ENCODE measurements around the gene TDRD10. TPM values are rescaled to one million over a fixed set of nuclear protein-coding genes. Genes with fewer than 3 reads are reported as not detected.

Gene TDRD10
- total RNA-seq, 1 donor from 2014 or later = 0.31 TPM

- no peaks in the 10 kb centered on the region for H3K9me3 Mint-ChIP-seq
- no peak overlapping the region for H3K27ac Mint-ChIP-seq
- no peaks in the 10 kb centered on the region for H3K36me3 Mint-ChIP-seq
- no peak for DNase-seq (ENCODE audit: low spot score in 2 of 2, unreplicated experiment in 2 of 2)
- peak overlapping the region; percentile 53 for H3K4me3 Mint-ChIP-seq
- peaks cover 70% of the 10 kb centered on the region for H3K27me3 Mint-ChIP-seq (ENCODE audit: low read depth)
- H3K4me1 Mint-ChIP-seq = peaks cover 8% of the 10 kb centered on the region
- TF ChIP-seq, protein P1, sequence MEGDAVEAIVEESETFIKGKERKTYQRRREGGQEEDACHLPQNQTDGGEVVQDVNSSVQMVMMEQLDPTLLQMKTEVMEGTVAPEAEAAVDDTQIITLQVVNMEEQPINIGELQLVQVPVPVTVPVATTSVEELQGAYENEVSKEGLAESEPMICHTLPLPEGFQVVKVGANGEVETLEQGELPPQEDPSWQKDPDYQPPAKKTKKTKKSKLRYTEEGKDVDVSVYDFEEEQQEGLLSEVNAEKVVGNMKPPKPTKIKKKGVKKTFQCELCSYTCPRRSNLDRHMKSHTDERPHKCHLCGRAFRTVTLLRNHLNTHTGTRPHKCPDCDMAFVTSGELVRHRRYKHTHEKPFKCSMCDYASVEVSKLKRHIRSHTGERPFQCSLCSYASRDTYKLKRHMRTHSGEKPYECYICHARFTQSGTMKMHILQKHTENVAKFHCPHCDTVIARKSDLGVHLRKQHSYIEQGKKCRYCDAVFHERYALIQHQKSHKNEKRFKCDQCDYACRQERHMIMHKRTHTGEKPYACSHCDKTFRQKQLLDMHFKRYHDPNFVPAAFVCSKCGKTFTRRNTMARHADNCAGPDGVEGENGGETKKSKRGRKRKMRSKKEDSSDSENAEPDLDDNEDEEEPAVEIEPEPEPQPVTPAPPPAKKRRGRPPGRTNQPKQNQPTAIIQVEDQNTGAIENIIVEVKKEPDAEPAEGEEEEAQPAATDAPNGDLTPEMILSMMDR (IDR thresholded peaks at IDR 0.05; ENCODE audit: unreplicated experiment) = no peak
Measured at GRCh38 chr1:154568157-154568815, 66.3 kb downstream of the TDRD10 start.

GRCh38 chr1:154571244-154571963 is 69.4 kb downstream of the TDRD10 start:
- Mint-ChIP-seq H3K27me3 (ENCODE audit: low read depth) (peaks cover 52% of the 10 kb centered on the region), H3K4me1 (peaks cover 21% of the 10 kb centered on the region), H3K27ac (no peak overlapping the region), H3K36me3 (no peaks in the 10 kb centered on the region), H3K9me3 (no peaks in the 10 kb centered on the region), H3K4me3 (no peak overlapping the region)
- DNase-seq (ENCODE audit: low spot score in 2 of 2, unreplicated experiment in 2 of 2) = no peak
- TF ChIP-seq, protein P1 (IDR thresholded peaks at IDR 0.05; ENCODE audit: unreplicated experiment) = no peak

- no peaks in the 10 kb centered on the region for H3K36me3 Mint-ChIP-seq
- TF ChIP-seq, protein P1 (IDR thresholded peaks at IDR 0.05; ENCODE audit: unreplicated experiment) = no peak
- no peak overlapping the region for H3K4me3 Mint-ChIP-seq
- peaks cover 21% of the 10 kb centered on the region for H3K4me1 Mint-ChIP-seq
- H3K27ac Mint-ChIP-seq = no peak overlapping the region
- DNase-seq (ENCODE audit: low spot score in 2 of 2, unreplicated experiment in 2 of 2) = no peak
- peaks cover 47% of the 10 kb centered on the region for H3K27me3 Mint-ChIP-seq (ENCODE audit: low read depth)
- H3K9me3 Mint-ChIP-seq = no peaks in the 10 kb centered on the region
Measured at GRCh38 chr1:154571964-154572288, 69.9 kb downstream of the TDRD10 start.

GRCh38 chr1:154572468-154573167 is 70.6 kb downstream of the TDRD10 start:
- no peak for DNase-seq (ENCODE audit: low spot score in 2 of 2, unreplicated experiment in 2 of 2)
- TF ChIP-seq, protein P1 (IDR thresholded peaks at IDR 0.05; ENCODE audit: unreplicated experiment) = no peak
- H3K4me1 Mint-ChIP-seq = peaks cover 18% of the 10 kb centered on the region
- peaks cover 40% of the 10 kb centered on the region for H3K27me3 Mint-ChIP-seq (ENCODE audit: low read depth)
- no peak overlapping the region for H3K4me3 Mint-ChIP-seq
- H3K36me3 Mint-ChIP-seq = no peaks in the 10 kb centered on the region
- H3K27ac Mint-ChIP-seq = no peak overlapping the region
- no peaks in the 10 kb centered on the region for H3K9me3 Mint-ChIP-seq

DNA sequence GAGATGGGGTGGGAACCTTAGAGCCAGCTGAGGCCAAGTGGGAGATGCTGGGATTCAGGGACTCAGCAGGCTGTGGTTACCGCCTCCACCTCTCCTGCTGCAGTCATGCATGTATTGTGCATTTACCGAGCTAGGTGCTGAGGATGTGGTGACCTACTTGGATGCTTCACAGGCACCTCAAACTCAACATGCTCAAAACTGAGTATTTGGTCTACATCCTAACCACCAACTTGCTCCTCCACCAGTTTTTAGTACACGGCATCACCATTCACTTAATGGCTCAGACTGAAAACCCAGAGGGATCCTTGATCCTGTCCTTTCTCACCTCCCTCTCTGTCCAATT is 71.1 kb downstream of the TDRD10 start:
- Mint-ChIP-seq H3K9me3 (no peaks in the 10 kb centered on the region), H3K27me3 (ENCODE audit: low read depth) (peaks cover 35% of the 10 kb centered on the region), H3K4me3 (no peak overlapping the region), H3K36me3 (no peaks in the 10 kb centered on the region), H3K4me1 (peaks cover 16% of the 10 kb centered on the region), H3K27ac (no peak overlapping the region)
- TF ChIP-seq, protein P1 (IDR thresholded peaks at IDR 0.05; ENCODE audit: unreplicated experiment) = no peak
- no peak for DNase-seq (ENCODE audit: low spot score in 2 of 2, unreplicated experiment in 2 of 2)
